Measurements from ENCODE around the gene HORMAD2.

DNA sequence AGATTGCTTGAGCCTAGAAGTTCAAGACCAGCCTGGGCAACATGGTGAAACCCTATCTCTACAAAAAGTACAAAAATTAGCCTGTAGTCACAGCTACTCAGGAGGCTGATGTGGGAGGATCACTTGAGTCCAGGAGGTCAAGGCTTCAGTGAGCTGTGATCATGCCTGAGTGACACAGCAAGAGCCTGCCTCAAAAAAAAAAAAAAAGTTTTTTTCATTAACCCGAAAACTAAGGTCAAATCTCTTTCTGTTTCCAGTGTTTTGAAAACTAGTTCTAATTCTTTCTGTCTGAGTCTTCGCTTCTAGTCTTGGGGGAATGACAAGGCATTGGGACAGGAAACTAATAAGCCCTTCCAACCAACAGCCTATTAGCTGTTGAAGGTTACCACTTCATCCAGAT lies 108.6 kb downstream of the HORMAD2 start:
- TF ChIP-seq ISL1 (CRISPR knock-in tag; IDR thresholded peaks at IDR 0.05), result no peak
- TF ChIP-seq ZNF8 (CRISPR knock-in tag; IDR thresholded peaks at IDR 0.05), result no peak
- TF ChIP-seq ARNTL (CRISPR knock-in tag; IDR thresholded peaks at IDR 0.05; ENCODE audit: borderline replicate concordance, low read depth), result no peak
- TF ChIP-seq RARB (CRISPR knock-in tag; IDR thresholded peaks at IDR 0.05), result no peak
- TF ChIP-seq, protein P1, sequence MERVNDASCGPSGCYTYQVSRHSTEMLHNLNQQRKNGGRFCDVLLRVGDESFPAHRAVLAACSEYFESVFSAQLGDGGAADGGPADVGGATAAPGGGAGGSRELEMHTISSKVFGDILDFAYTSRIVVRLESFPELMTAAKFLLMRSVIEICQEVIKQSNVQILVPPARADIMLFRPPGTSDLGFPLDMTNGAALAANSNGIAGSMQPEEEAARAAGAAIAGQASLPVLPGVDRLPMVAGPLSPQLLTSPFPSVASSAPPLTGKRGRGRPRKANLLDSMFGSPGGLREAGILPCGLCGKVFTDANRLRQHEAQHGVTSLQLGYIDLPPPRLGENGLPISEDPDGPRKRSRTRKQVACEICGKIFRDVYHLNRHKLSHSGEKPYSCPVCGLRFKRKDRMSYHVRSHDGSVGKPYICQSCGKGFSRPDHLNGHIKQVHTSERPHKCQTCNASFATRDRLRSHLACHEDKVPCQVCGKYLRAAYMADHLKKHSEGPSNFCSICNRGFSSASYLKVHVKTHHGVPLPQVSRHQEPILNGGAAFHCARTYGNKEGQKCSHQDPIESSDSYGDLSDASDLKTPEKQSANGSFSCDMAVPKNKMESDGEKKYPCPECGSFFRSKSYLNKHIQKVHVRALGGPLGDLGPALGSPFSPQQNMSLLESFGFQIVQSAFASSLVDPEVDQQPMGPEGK (CRISPR knock-in tag; IDR thresholded peaks at IDR 0.05; ENCODE audit: borderline replicate concordance), result no peak
- TF ChIP-seq OSR1 (CRISPR knock-in tag; IDR thresholded peaks at IDR 0.05), result no peak
- TF ChIP-seq BACH2 (CRISPR knock-in tag; IDR thresholded peaks at IDR 0.05; ENCODE audit: borderline replicate concordance), result no peak
- TF ChIP-seq ZNF565 (CRISPR knock-in tag; conservative IDR thresholded peaks at IDR 0.05; ENCODE audit: low read depth), result no peak
- TF ChIP-seq, protein P2, sequence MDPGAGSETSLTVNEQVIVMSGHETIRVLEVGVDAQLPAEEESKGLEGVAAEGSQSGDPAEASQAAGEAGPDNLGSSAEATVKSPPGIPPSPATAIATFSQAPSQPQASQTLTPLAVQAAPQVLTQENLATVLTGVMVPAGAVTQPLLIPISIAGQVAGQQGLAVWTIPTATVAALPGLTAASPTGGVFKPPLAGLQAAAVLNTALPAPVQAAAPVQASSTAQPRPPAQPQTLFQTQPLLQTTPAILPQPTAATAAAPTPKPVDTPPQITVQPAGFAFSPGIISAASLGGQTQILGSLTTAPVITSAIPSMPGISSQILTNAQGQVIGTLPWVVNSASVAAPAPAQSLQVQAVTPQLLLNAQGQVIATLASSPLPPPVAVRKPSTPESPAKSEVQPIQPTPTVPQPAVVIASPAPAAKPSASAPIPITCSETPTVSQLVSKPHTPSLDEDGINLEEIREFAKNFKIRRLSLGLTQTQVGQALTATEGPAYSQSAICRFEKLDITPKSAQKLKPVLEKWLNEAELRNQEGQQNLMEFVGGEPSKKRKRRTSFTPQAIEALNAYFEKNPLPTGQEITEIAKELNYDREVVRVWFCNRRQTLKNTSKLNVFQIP (CRISPR knock-in tag; IDR thresholded peaks at IDR 0.05; ENCODE audit: borderline replicate concordance, low read depth), result no peak
- no peak for TF ChIP-seq ZFP3 (CRISPR knock-in tag; IDR thresholded peaks at IDR 0.05)
- no peak for TF ChIP-seq TOX (CRISPR knock-in tag; IDR thresholded peaks at IDR 0.05; ENCODE audit: borderline replicate concordance)
